Coronary artery (tissue), 2 donors: ENCODE measurements around the gene TMLHE.
"Not testable (repeated sequence)": the region's sequence is repeated elsewhere in the genome, so short reads cannot be mapped to it uniquely, and the experiment has no call there.

ENCODE experiments used
- DNase-seq: peaks from one replicate; pipeline ENCODE4 v3.0.0-alpha.2; 2017; ENCODE audit warnings: low spot score
- H3K27ac ChIP-seq, 2 donors: fragments of 200-600 bp; sonication (generic); one replicate each; pipeline ENCODE4 v1.5.1; 2016 to 2019
- H3K4me3 ChIP-seq: fragments of 200-600 bp; sonication (generic); 2 replicates; pipeline ENCODE4 v1.5.1; 2016; ENCODE audit warnings: mild to moderate bottlenecking, moderate library complexity
- CTCF ChIP-seq: fragments of 200-600 bp; sonication (generic); IDR thresholded peaks from one replicate; pipeline ENCODE4 v1.5.1; 2019; ENCODE audit warnings: antibody characterized with exemption

TMLHE gene

GRCh38 chrX:155612312-155613224 lies at the start of gene TMLHE, which contains the start of gene SPRY3:
TMLHE (minus strand) TSS chrX:155612952; CDS start chrX:155545276, 67,676 bp downstream.
SPRY3 (plus strand) TSS chrX:155612586.
- peak within 1 kb of the TSS; percentile 82 to 88 for H3K27ac ChIP-seq
- TF ChIP-seq CTCF: no peak
- peak; percentile 76 for DNase-seq
- peak within 1 kb of the TSS; percentile 81 for H3K4me3 ChIP-seq

- no peak for TF ChIP-seq CTCF
- Histone ChIP-seq H3K27ac (no peak overlapping the region), H3K4me3 (no peak overlapping the region)
- no peak for DNase-seq
Measured at GRCh38 chrX:155662282-155662681, 49.5 kb upstream of the TMLHE start.

DNA sequence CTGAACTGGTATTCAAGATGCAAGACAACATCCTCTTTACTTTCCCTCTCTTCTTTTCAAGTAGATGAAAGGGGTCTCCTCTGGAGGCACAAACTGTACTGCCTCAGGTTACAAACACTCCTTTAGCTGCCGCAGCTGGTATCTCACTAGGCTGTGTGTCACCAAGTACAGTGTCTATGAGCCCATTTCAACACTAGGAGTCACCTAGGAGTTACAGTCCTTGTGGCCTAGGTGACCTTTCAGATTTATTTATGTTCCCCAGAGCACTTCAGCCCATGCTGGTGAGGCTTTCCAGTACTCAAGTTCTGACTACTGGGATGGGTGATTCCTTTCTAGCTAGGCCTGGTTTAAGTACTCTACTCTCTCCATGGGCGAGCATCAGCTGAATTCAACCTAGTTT lies 32.4 kb upstream of the TMLHE start:
- Histone ChIP-seq H3K27ac (no peak overlapping the region), H3K4me3 (no peak overlapping the region)
- TF ChIP-seq CTCF: no peak
- no peak for DNase-seq

DNA sequence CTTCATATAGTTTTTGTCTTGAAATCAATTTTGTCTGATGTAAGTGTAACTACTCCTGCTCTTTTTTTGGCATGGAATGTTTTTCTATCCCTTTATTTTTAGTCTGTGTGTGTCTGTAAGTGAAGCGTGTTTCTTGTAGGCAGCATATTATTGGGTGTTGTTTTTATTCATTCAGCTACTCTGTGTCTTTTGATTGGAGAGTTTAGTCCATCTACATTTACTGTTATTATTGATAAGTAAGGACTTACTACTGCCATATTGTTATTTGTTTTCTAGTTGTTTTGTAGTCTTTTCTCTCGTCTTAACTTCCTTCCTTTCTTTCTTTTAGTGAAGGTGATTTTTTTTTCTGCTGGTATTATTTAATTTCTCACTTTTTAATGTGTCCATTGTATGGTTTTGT lies 30.5 kb upstream of the TMLHE start:
- H3K27ac ChIP-seq: no peak overlapping the region
- H3K4me3 ChIP-seq: no peak overlapping the region
- no peak for TF ChIP-seq CTCF
- DNase-seq: no peak

DNA sequence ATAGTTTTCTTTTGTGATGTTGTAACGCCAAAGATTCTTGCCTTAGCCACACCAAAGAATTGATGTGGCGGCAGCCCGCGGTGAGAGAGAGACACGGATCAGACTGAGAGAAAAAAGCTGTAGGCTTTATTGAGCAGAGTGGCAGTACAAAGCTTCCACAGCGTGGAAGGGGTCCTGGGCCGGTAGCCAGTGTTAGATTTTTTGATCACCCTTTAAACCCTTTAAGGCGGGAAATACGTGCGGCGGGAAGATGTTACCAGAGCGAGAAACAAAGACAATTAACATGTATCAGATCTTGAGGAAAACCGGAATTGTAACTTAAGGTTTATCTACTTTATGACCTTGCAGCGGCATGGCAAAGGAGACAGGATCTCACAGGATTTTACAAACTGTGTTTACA lies 28.6 kb upstream of the TMLHE start:
- H3K27ac ChIP-seq, DNase-seq: not testable (repeated sequence)
- peak overlapping the region; percentile 32 for H3K4me3 ChIP-seq

GRCh38 chrX:155637714-155638113 lies 25.0 kb upstream of the TMLHE start:
- TF ChIP-seq CTCF: no peak
- Histone ChIP-seq H3K4me3 (no peak overlapping the region), H3K27ac (no peak overlapping the region)
- DNase-seq: no peak

DNA sequence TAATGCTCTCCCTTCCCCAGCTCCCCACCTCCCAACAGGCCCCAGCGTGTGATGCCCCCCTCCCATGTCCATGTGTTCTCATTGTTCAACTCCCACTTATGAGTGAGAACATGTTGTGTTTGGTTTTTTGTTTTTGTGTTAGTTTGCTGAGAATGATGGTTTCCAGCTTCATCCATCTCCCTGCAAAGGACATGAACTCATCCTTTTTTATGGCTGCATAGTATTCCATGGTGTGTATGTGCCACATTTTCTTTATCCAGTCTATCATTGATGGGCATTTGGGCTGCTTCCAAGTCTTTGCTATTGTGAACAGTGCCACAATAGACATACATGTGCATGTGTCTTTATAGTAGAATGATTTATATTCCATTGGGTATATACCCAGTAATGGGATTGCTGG lies 22.3 kb upstream of the TMLHE start:
- H3K27ac ChIP-seq, DNase-seq, H3K4me3 ChIP-seq: not testable (repeated sequence)

DNA sequence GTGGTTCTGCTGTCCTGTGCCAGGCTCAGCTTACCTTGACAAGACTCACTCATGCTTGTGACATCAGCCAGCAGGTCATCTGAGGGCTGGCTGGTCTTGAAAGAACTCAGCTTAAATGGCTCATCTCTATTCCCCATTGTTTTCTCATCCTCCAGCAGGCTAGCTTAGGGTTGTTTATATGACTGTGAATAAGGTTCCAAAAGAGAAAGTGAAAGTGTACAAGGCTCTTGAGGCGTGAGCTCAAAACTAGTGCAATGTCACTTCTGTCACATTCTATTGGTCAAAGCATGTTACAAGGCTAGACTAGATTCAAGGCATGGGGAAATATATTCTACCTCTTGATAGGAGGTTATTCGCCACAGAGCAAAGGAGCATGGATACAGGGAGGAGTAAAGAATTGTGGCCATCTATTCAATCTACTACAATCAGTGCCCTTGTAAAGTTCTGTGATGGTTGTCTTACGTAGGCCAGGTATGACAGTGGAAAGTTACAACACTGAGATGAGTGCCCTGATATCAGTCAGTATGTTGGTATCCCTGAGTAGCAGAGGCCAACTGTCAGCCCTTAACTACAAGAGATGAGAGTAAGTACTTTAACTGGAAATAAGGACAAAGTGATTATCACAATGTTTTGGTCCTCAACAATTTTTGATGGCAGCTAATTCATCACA lies 19.8 kb upstream of the TMLHE start:
- no peak for DNase-seq
- Histone ChIP-seq H3K4me3 (peak overlapping the region; percentile 15), H3K27ac (no peak overlapping the region)
- no peak for TF ChIP-seq CTCF

DNA sequence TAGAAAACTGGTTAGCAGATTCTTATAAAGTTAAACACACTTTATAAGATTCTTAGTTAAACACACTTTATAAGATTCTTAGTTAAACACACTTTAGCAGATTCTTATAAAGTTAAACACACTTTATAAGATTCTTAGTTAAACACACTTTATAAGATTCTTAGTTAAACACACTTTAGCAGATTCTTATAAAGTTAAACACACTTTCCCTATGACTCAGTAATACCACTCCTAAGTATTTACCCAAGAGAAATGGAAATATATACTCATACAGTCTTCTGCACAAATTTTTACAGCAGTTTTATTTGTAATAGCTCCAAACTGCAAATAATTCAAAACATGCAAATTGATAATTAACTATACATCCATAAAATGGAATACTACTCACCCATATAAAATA lies 7.4 kb upstream of the TMLHE start:
- not testable (repeated sequence) for DNase-seq, H3K4me3 ChIP-seq, H3K27ac ChIP-seq
